GM18858 (cell line): ENCODE data around the gene GPR62.
"Not testable (repeated sequence)": the region's sequence is repeated elsewhere in the genome, so short reads cannot be mapped to it uniquely, and the experiment has no call there.

Experiments
- ATAC-seq: cut with Tn5 transposase; IDR thresholded peaks from one replicate; pipeline ENCODE4 v1.9.1; 2021; ENCODE audit not compliant: unreplicated experiment

Gene GPR62

GRCh38 chr3:51955175-51955892 lies at the start of gene GPR62:
TSS of gene GPR62 (plus strand) at chr3:51955381. CDS start at chr3:51955653, 272 bp downstream.
- no peak for ATAC-seq

GRCh38 chr3:51908026-51908425 lies 47.2 kb upstream of the GPR62 start:
- no peak for ATAC-seq

- ATAC-seq, result no peak
Observed at GRCh38 chr3:51916418-51916817, 38.8 kb upstream of the GPR62 start.

- no peak for ATAC-seq
Observed at GRCh38 chr3:51921081-51921578, 34.1 kb upstream of the GPR62 start.

- ATAC-seq, result no peak
Observed at GRCh38 chr3:51927061-51927977, 27.9 kb upstream of the GPR62 start.

GRCh38 chr3:51928438-51928837 lies 26.7 kb upstream of the GPR62 start:
- ATAC-seq, result no peak

- ATAC-seq, result not testable (repeated sequence)
Observed at GRCh38 chr3:51928981-51929380, 26.2 kb upstream of the GPR62 start.

- ATAC-seq, result no peak
Observed at GRCh38 chr3:51929420-51930003, 25.7 kb upstream of the GPR62 start.

GRCh38 chr3:51930439-51930838 lies 24.7 kb upstream of the GPR62 start:
- ATAC-seq, result no peak

- no peak for ATAC-seq
Observed at GRCh38 chr3:51931756-51932155, 23.4 kb upstream of the GPR62 start.

GRCh38 chr3:51932471-51933370 lies 22.5 kb upstream of the GPR62 start:
- ATAC-seq, result no peak

GRCh38 chr3:51933471-51934138 lies 21.6 kb upstream of the GPR62 start:
- ATAC-seq, result no peak

- no peak for ATAC-seq
Observed at GRCh38 chr3:51934139-51934850, 20.9 kb upstream of the GPR62 start.

- no peak for ATAC-seq
Observed at GRCh38 chr3:51934991-51935885, 19.9 kb upstream of the GPR62 start.

- ATAC-seq, result no peak
Observed at GRCh38 chr3:51935886-51936755, 19.1 kb upstream of the GPR62 start.

GRCh38 chr3:51937014-51937413 lies 18.2 kb upstream of the GPR62 start:
- no peak for ATAC-seq
